Measurements from ENCODE around the gene OLFML2B.
A peak's percentile ranks its signal among the peaks of the same experiment; 100 is the strongest.

Gene OLFML2B

GRCh38 chr1:162023547-162024501 lies at the start of gene OLFML2B (continued):
- TF ChIP-seq ZNF404 (tag by site-specific recombination; IDR thresholded peaks at IDR 0.05) (no peak), KLF17 (tag by site-specific recombination; IDR thresholded peaks at IDR 0.05) (0 out of 2 replicates have a peak, but pooled peaks have one; percentile 13), ZNF561 (tag by site-specific recombination; IDR thresholded peaks at IDR 0.05; ENCODE audit: borderline replicate concordance) (no peak; the same call in 1 of the 2 replicates), KLF9 (tag by site-specific recombination; IDR thresholded peaks at IDR 0.05; ENCODE audit: low read depth) (peak; percentile 45; the same call in 1 of the 2 replicates), ZNF585B (tag by site-specific recombination; IDR thresholded peaks at IDR 0.05) (no peak), ZNF623 (tag by site-specific recombination; IDR thresholded peaks at IDR 0.05) (no peak), ZNF416 (tag by site-specific recombination; IDR thresholded peaks at IDR 0.05) (no peak), BCL6B (tag by site-specific recombination; IDR thresholded peaks at IDR 0.05) (no peak), HOXA7 (CRISPR knock-in tag; IDR thresholded peaks at IDR 0.05; ENCODE audit: borderline replicate concordance) (no peak), ZNF26 (tag by site-specific recombination; IDR thresholded peaks at IDR 0.05) (no peak), ZNF341 (tag by site-specific recombination; IDR thresholded peaks at IDR 0.05; ENCODE audit: low read depth) (peak; percentile 91), ZNF571 (tag by site-specific recombination; IDR thresholded peaks at IDR 0.05) (no peak), RBAK (tag by site-specific recombination; IDR thresholded peaks at IDR 0.05) (no peak), ZNF48 (tag by site-specific recombination; IDR thresholded peaks at IDR 0.05) (no peak), SCRT2 (tag by site-specific recombination; IDR thresholded peaks at IDR 0.05) (no peak), ZNF174 (tag by site-specific recombination; IDR thresholded peaks at IDR 0.05) (no peak), ZNF132 (tag by site-specific recombination; IDR thresholded peaks at IDR 0.05; ENCODE audit: borderline replicate concordance) (no peak), ZNF791 (tag by site-specific recombination; IDR thresholded peaks at IDR 0.05) (no peak), ZNF133 (tag by site-specific recombination; IDR thresholded peaks at IDR 0.05) (no peak), ZBTB6 (tag by site-specific recombination; IDR thresholded peaks at IDR 0.05) (0 out of 2 replicates have a peak, but pooled peaks have one; percentile 24), ZNF777 (tag by site-specific recombination; IDR thresholded peaks at IDR 0.05; ENCODE audit: borderline replicate concordance) (0 out of 2 replicates have a peak, but pooled peaks have one; percentile 80), ZNF37A (tag by site-specific recombination; IDR thresholded peaks at IDR 0.05) (no peak), ZNF391 (tag by site-specific recombination; IDR thresholded peaks at IDR 0.05; ENCODE audit: borderline replicate concordance, low read depth) (no peak), ZBTB17 (tag by site-specific recombination; IDR thresholded peaks at IDR 0.05) (peak; percentile 93), ZNF768 (tag by site-specific recombination; IDR thresholded peaks at IDR 0.05) (no peak), ZNF530 (tag by site-specific recombination; IDR thresholded peaks at IDR 0.05; ENCODE audit: low read depth) (no peak), ZBTB8A (tag by site-specific recombination; IDR thresholded peaks at IDR 0.05) (peak; percentile 99), ZBTB10 (tag by site-specific recombination; IDR thresholded peaks at IDR 0.05) (peak; percentile 97), ZNF394 (tag by site-specific recombination; IDR thresholded peaks at IDR 0.05; ENCODE audit: borderline replicate concordance) (no peak), TCF7L2 (IDR thresholded peaks at IDR 0.05; ENCODE audit: borderline replicate concordance, low read depth, low read length) (peak; percentile 70; the same call in 1 of the 2 replicates), ZNF426 (tag by site-specific recombination; IDR thresholded peaks at IDR 0.05) (no peak), YY1 (tag by site-specific recombination; IDR thresholded peaks at IDR 0.05) (no peak), ZSCAN30 (tag by site-specific recombination; IDR thresholded peaks at IDR 0.05) (peak; percentile 79)

Data from HEK293 (cell line).